Mononuclear cell (primary cell): Measurements from ENCODE around the gene ACSL6. TPM values are rescaled to one million over a fixed set of nuclear protein-coding genes. Genes with fewer than 3 reads are reported as not detected.

Experiments
- H3K27me3 ChIP-seq: 2 replicates; pipeline ENCODE4 v1.6.0; 2011; ENCODE audit warnings: low read length, control low read depth; ENCODE audit not compliant: insufficient read depth
- H3K4me1 ChIP-seq: 2 replicates; pipeline ENCODE4 v1.5.1; 2011; ENCODE audit warnings: mild to moderate bottlenecking, low read length, control low read depth; ENCODE audit not compliant: insufficient read depth
- H3K4me3 ChIP-seq: 2 replicates; pipeline ENCODE4 v1.5.1; 2011; ENCODE audit warnings: mild to moderate bottlenecking, low read length, moderate library complexity
- H3K9me3 ChIP-seq: 2 replicates; pipeline ENCODE4 v1.5.1; 2011; ENCODE audit warnings: low read depth, mild to moderate bottlenecking, control low read depth, low read length
- total RNA-seq: library from RNA; depleted of rRNA; stranded (reverse); fragments of >200 nt; gene quantifications from one replicate; pipeline ENCODE4 v1.2.3, GENCODE V29; 2012

ACSL6 gene, protein sequence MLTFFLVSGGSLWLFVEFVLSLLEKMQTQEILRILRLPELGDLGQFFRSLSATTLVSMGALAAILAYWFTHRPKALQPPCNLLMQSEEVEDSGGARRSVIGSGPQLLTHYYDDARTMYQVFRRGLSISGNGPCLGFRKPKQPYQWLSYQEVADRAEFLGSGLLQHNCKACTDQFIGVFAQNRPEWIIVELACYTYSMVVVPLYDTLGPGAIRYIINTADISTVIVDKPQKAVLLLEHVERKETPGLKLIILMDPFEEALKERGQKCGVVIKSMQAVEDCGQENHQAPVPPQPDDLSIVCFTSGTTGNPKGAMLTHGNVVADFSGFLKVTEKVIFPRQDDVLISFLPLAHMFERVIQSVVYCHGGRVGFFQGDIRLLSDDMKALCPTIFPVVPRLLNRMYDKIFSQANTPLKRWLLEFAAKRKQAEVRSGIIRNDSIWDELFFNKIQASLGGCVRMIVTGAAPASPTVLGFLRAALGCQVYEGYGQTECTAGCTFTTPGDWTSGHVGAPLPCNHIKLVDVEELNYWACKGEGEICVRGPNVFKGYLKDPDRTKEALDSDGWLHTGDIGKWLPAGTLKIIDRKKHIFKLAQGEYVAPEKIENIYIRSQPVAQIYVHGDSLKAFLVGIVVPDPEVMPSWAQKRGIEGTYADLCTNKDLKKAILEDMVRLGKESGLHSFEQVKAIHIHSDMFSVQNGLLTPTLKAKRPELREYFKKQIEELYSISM
- 24.8 TPM for total RNA-seq

DNA sequence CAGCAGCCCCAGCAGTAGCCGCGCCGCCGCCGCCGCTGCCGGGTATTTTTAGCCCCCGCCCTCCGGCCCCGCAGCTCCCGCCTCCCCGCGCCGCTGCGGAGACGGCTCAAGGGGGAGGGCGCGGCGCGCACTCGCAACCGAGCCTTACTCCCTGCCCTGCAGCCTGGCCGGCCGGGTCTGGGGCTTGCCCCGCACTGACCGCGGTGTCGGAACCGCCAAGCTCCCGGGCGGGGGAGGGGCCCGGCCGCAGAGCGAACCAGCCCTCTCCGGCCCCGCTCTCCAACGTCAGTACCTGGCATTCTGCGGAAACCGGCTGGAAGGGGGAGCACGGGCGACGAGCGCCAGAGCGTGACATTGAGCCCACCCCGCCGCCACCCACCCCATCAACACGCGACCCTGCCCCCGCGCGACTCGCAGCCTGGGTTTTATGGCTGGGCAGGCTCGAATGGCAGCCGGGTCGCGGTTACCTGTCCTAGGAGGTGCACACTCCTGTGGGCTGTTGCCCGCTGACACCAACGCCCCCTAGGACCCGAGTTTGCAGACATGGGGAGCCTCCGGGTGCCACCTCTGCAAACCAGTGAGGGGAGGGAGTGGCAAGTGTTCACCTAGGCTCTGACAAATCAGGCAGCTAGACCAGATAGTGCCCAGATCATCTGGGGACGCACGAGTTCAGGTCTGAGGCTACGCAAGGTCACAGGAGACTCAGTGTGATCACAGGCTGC, at the start of gene ACSL6:
ACSL6 (minus strand) TSS at position 37 of the 722 bp plus-strand sequence. CDS start 105 bp downstream, outside the sequence.
- Histone ChIP-seq H3K4me1 (peaks cover 7% of the 10 kb centered on the region), H3K9me3 (no peaks in the 10 kb centered on the region), H3K4me3 (peak within 1 kb of the TSS; percentile 30), H3K27me3 (peaks cover 48% of the 10 kb centered on the region)

DNA sequence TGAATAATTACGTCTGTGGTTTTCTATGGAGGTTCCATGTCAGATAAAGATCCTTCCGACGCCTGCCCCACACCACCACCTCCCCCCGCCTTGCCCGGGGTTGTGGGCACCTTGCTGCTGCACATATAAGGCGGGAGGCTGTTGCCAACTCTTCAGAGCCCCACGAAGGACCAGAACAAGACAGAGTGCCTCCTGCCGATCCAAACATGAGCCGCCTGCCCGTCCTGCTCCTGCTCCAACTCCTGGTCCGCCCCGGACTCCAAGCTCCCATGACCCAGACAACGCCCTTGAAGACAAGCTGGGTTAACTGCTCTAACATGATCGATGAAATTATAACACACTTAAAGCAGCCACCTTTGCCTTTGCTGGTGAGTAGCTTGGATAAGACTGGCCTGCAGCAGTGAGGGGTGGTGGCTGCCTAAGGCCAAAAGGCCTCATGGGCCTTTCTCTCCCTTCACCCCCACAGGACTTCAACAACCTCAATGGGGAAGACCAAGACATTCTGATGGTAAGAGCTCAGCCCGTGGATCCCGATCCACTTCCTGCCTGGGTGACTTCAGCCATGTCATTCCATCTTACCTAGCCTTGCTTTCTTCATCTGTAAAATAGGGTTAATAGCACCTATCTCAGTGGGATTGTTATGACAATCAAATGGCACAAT, 49.2 kb upstream of the ACSL6 start, which contains the start of gene IL3:
IL3 (plus strand) TSS at position 155 of the 661 bp plus-strand sequence; CDS start at position 207, 52 bp downstream.
- Histone ChIP-seq H3K4me1 (peaks cover 16% of the 10 kb centered on the region), H3K4me3 (no peak within 1 kb of the TSS), H3K9me3 (no peaks in the 10 kb centered on the region)

DNA sequence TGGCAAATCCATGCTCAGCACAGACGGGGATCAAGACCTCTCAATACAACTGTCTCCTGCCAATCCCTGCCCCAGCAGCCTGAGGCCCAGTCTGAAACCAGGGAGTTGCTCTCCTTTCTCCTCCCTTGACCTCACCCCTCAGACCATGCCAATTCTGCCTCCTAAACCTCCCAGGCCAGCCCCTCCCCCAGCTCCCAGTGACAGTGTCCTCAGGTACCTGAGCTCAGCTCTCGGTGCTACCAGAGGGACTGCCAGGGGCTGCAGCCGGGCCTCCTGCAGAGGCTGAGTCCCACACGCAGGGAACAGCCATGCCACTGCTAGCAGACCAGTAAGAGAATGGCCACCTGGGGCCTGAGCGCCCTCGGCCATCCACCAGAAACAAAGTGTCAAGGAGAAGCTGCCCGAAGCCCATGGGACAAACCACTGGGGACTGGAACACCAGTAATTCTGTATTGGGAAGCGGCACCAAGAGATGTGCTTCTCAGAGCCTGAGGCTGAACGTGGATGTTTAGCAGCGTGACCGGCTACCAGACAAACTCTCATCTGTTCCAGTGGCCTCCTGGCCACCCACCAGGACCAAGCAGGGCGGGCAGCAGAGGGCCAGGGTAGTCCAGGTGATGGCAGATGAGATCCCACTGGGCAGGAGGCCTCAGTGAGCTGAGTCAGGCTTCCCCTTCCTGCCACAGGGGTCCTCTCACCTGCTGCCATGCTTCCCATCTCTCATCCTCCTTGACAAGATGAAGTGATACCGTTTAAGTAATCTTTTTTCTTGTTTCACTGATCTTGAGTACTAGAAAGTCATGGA, 48.4 kb upstream of the ACSL6 start:
- H3K4me1 ChIP-seq = peaks cover 20% of the 10 kb centered on the region

More for the DNA sequence above, 49.2 kb upstream of the ACSL6 start, which contains the start of gene IL3:
- H3K27me3 ChIP-seq = no peaks in the 10 kb centered on the region

DNA sequence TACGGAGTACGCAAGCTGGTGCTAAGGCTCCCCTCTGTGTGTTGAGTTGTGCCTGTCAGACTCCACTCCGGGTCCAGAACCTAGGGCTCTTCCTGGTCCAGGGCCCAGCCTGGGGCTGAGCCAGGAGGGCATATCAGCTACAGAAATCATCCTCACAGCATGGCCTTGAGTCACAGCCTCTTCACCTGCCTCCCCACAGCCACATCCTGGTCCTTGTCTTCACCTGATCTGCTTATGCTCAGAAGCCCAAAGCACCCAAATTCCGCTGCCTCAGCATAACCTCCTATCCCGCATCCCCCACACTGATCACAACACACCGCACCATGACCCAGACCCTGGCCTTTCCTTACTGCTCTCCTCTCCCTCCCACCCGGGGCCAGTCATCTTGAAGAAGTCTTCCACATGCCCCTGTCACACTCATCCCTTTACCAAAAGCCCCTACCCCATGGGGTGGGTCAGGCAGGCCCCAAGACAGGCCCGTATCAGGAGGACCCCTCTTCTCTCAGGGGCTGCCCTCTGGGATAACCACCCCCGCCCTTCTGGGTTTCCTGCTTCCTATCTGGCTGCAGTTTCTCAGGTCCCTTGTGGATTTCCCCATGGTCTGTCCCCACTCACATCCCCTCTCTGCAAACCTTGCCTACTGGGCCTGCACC, 47.7 kb upstream of the ACSL6 start:
- Histone ChIP-seq H3K27me3 (no peaks in the 10 kb centered on the region), H3K9me3 (no peaks in the 10 kb centered on the region), H3K4me1 (peaks cover 17% of the 10 kb centered on the region)

More for the DNA sequence above, 48.4 kb upstream of the ACSL6 start:
- Histone ChIP-seq H3K27me3 (no peaks in the 10 kb centered on the region), H3K9me3 (no peaks in the 10 kb centered on the region), H3K4me3 (no peak overlapping the region)

DNA sequence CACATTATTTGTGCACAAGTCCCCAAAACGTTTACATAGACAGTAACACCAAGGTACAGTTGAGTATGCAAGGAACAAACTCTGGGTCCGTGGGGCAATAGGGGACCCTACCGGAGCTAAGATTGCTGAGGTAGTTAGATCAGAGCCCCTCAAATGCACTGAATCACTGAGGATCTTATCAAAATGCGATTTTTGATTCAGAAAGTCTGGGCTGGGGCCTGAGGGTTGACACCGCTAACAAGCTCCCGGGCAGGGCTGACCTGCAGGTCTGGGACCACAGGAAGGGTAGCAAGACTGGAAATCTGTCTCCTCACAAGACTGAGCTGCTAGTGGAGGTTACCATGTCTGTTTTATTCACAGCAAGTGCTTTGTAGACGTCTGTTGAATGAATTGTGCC, 47.2 kb upstream of the ACSL6 start:
- Histone ChIP-seq H3K27me3 (no peaks in the 10 kb centered on the region), H3K9me3 (no peaks in the 10 kb centered on the region), H3K4me1 (peaks cover 17% of the 10 kb centered on the region), H3K4me3 (no peak overlapping the region)

More for the DNA sequence above, 47.7 kb upstream of the ACSL6 start:
- H3K4me3 ChIP-seq = no peak overlapping the region

DNA sequence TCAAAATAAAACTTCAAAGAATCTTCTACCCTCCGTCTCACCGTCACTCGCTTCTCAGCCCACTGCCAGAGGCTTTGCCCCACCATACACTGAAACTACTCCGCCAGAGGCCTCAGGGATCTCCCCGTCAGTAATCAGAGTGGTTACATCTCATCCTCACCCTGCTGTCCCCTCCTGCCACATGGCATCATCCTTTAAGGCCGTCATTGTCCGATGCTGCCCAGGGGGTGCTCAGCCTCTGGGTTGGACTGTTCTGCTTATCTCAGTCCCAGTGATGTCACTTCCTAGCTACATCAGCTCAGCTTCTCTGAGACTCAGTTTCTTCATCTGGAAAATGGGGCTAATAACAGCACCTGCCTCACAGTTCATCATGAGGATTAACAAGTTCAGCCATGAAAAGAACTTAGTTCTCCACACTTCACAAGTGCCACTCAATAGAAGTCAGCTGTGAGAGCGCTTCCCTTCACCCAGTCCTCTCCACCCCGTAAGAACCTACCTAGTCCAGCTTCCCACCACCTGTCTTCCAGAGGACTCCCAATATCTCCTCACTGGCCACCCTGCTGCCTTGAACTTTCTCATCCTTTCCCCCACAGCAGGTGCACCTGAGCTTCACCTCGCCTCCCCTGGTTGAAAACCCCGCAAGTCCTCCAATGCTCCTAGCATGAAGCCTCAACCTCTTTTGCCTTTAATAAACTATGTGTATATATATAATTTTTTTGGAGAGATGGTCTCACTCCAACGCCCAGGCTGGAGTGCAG, 46.2 kb upstream of the ACSL6 start:
- Histone ChIP-seq H3K4me3 (no peak overlapping the region), H3K4me1 (peaks cover 17% of the 10 kb centered on the region), H3K9me3 (no peaks in the 10 kb centered on the region), H3K27me3 (no peaks in the 10 kb centered on the region)

DNA sequence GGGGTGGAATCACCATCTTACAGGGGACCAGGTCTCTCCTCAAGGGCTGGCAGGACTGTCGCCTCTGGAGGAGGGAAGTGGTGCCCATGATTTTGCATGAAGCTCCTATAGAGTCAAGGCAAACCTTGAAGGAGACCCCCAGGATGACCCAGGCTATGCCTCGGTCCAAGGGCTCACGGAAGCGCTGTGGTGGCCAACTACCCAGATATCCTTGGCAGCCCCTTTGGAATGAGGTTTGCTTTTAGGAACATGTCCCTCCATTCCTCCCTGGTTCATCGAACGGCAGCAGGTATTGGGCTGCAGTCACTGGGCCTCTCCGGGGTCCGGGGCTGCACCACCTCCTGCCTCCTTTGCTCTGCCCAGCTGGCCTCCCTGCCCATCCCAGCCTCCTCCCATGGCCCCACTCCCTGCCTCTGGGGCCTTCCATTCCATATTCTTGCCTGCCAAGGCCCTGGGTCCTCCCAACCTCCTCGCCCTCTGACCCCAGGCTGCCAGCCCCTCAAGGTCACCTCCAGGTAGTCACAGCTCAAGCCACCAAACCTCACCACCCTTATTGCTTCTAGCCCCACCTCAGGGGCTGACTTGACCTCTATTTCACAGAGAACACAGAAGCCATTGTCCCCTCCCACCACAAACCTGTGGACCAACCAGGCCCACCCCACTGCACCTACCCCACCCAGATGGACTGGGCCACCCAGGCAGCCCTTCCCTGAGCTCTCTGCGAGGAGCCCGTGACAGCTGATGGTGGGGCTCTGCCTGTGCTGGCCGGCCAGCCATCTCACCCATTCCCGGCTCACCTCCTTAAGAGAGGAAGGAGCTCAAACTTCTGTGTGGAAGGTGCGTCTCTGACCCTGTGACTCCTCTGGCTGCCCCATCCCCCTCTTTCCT, 45.4 kb upstream of the ACSL6 start:
- H3K4me1 ChIP-seq = peaks cover 17% of the 10 kb centered on the region

DNA sequence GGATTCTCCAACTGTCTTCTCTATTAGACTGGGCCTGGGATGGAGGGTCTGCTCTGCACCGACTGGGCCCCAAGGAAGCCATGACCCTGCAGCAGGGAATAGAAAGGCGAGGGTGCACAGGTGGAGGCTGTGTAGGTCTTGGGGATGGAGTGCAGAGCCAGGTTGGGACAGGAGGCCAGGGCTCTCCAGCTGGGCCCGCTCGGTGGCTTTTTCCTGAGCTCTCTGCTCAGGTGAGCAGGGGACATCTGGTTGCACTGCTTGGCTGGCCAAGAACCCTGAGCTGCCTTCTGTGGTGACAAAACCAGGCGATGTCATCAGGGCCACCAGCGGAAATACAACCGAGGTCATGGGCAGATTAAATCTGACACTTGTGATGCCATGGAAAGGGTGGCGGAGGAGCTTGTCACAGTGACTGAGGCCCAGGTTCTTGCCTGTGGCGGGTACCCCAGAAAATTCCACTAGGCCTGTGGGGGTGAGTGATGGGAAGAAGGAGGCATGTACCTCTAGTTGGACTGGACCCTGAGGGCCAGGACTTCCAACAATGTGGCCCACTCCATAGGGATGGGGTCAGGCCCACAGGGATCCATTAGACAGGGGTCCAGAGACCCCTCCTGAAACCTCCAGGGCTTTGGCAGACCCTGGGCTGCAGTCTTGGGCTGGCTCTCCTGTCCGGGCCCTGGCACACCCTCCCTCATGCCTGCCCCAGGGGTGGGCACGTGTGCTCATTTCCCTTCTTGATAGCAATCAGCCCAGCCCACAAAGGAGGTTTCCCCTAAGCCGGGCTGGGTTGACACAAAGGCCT, 44.6 kb upstream of the ACSL6 start:
- H3K4me3 ChIP-seq = no peak overlapping the region
- no peaks in the 10 kb centered on the region for H3K27me3 ChIP-seq
- no peaks in the 10 kb centered on the region for H3K9me3 ChIP-seq
- peaks cover 17% of the 10 kb centered on the region for H3K4me1 ChIP-seq

More for the DNA sequence above, 45.4 kb upstream of the ACSL6 start:
- Histone ChIP-seq H3K4me3 (no peak overlapping the region), H3K27me3 (no peaks in the 10 kb centered on the region), H3K9me3 (no peaks in the 10 kb centered on the region)

DNA sequence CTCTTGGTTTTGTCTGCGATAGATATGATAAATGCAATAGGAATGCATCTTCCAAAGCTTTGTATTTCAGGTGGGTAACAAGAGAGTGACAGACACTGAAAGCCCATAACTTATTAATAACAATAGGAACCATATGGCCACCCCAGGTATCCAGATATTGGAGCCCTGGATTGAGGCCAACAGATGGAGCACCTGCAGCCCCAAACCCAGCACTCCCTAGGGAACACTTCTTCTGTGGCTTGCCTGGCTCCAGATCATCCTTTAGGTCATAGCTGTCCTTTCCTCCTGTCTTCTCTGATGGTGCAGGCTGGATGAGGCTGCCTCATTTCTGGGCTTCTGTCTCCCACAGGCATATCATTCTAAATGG, 44.0 kb upstream of the ACSL6 start:
- peaks cover 17% of the 10 kb centered on the region for H3K4me1 ChIP-seq
- H3K27me3 ChIP-seq = no peaks in the 10 kb centered on the region

DNA sequence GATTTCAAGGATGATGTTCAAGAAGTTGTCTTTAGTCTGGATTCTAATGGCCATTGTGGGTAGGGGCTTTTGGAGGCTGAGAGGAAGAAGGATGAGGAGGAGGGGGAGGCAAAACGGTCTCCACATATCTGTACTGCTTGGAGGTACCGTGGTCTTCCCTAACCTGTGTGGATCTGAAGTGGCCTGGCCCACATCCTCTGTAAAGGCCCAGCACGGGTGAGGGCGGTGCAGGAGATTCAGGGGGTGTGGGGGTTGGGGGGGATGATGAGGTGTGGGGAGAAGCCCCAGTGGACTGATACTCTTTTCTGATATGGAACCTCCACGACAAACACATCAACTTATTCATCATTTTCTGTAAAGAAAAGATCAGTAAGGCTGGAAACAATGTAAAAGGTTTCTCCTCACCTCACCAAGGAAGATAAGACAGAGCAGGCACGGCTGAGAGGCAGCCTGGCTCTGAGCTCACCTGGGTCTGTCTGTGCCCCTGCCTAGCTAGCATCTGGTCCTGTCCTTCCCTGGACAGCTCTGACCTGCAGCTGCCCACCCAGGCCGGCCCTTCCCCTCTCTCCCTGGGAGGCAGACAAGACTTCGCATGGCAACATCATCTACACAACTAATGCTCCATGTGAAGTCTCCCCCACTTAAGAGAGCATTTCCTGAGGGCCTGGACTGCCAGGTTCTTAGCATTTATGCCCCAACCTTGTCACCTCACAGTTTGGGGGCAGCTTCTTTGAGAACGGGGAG, 43.4 kb upstream of the ACSL6 start:
- no peak overlapping the region for H3K4me3 ChIP-seq
- H3K4me1 ChIP-seq = peaks cover 20% of the 10 kb centered on the region
- H3K9me3 ChIP-seq = no peaks in the 10 kb centered on the region
- H3K27me3 ChIP-seq = no peaks in the 10 kb centered on the region

More for the DNA sequence above, 44.0 kb upstream of the ACSL6 start:
- Histone ChIP-seq H3K9me3 (no peaks in the 10 kb centered on the region), H3K4me3 (no peak overlapping the region)

DNA sequence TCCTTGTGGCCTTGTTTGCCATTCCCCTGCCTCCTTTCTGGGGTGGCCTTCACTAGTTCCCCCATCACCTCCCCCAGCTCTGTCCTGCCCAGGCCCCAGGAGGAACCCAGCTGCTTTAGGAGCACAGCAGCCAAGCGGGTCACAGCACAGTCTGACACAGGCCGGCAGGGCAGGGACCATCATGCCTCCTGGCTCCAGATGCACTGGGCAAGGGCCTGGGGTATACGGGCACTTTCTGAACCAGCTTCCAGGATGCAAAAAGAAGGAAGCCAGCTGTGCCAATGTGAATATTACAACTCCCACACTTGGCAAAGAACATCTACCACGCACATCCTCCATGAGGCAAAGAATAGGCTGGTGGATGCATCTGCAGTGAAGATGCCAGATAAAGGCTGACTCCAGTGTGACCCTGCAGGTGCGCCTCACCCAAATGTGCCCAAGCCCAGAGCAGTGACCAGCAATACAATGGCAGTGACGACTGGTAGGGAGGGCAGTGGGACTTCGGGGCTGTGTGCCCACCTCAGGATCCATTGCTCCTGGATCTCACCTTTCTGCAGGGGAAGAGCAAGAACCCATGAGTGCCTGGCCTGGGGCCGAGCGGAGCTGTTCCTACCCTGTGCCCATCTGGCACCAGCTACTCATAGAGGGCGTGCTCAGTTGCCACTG, 42.7 kb upstream of the ACSL6 start:
- peaks cover 24% of the 10 kb centered on the region for H3K4me1 ChIP-seq
- H3K4me3 ChIP-seq = no peak overlapping the region

More for the DNA sequence above, 42.7 kb upstream of the ACSL6 start:
- Histone ChIP-seq H3K9me3 (no peaks in the 10 kb centered on the region), H3K27me3 (no peaks in the 10 kb centered on the region)
